ENCODE results near the gene TRPV2.

TRPV2 gene

DNA sequence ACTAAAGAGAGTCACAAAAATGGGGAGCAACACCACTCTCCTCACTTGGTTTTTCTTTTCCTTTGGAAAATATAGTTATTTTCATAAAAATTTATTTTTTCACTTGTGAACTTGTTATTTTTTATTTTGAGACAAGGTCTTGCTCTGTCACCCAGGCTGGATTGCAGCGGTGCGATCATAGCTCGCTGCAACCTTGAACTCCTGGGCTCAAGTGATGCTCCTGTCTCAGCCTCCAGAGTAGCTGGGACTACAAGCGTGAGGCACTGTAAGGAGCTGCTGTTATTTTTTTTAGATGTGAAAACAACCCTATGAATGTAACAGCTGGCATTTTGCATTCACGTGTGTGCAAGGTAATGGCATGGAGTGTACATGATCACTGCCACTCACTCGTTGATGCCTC is 51.7 kb downstream of the TRPV2 start:
- no peak overlapping the region for H3K27ac ChIP-seq (ENCODE audit: low read depth, low read length)
- H3K4me1 ChIP-seq (ENCODE audit: control insufficient read depth, insufficient read depth, low read length, unreplicated experiment) = peaks cover 9% of the 10 kb centered on the region
- H2AFZ ChIP-seq (ENCODE audit: low read length, unreplicated experiment) = no peak overlapping the region
- H3K4me3 ChIP-seq (ENCODE audit: low read depth, low read length) = no peak overlapping the region
- no peaks in the 10 kb centered on the region for H3K79me2 ChIP-seq (ENCODE audit: control insufficient read depth, insufficient read depth, low read length, unreplicated experiment)
- no peaks in the 10 kb centered on the region for H3K36me3 ChIP-seq (ENCODE audit: insufficient read depth, low read length)
- no peaks in the 10 kb centered on the region for H3K27me3 ChIP-seq (ENCODE audit: insufficient read depth, low read length)

DNA sequence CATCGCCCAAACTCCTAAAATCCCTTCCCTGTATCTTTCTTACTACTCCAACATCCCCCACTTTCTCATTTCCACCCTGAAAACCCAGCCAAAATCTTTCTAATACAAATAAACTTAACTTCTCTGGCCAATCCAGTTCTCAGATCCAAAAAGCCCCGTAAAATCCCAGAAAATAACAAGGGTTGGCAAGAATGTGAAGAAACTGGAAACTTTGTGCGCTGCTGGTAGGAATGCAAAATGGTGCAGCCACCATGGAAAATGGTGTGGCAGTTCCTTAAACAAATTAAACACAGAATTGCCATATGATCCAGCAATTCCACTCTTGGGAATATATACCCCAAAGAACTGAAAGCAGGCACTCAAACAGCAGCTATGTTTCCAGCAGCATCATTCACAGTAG is 52.5 kb downstream of the TRPV2 start:
- Histone ChIP-seq H3K4me1 (ENCODE audit: control insufficient read depth, insufficient read depth, low read length, unreplicated experiment) (peaks cover 9% of the 10 kb centered on the region), H3K27ac (ENCODE audit: low read depth, low read length) (no peak overlapping the region), H3K79me2 (ENCODE audit: control insufficient read depth, insufficient read depth, low read length, unreplicated experiment) (no peaks in the 10 kb centered on the region), H2AFZ (ENCODE audit: low read length, unreplicated experiment) (no peak overlapping the region), H3K4me3 (ENCODE audit: low read depth, low read length) (no peak overlapping the region), H3K36me3 (ENCODE audit: insufficient read depth, low read length) (no peaks in the 10 kb centered on the region), H3K27me3 (ENCODE audit: insufficient read depth, low read length) (no peaks in the 10 kb centered on the region)

- Histone ChIP-seq H3K27ac (ENCODE audit: low read depth, low read length) (no peak overlapping the region), H3K79me2 (ENCODE audit: control insufficient read depth, insufficient read depth, low read length, unreplicated experiment) (no peaks in the 10 kb centered on the region), H3K36me3 (ENCODE audit: insufficient read depth, low read length) (no peaks in the 10 kb centered on the region), H3K27me3 (ENCODE audit: insufficient read depth, low read length) (no peaks in the 10 kb centered on the region), H3K4me3 (ENCODE audit: low read depth, low read length) (no peak overlapping the region), H2AFZ (ENCODE audit: low read length, unreplicated experiment) (no peak overlapping the region), H3K4me1 (ENCODE audit: control insufficient read depth, insufficient read depth, low read length, unreplicated experiment) (peaks cover 9% of the 10 kb centered on the region)
These were observed 53.1 kb downstream of the TRPV2 start for GRCh38 chr17:16468428-16468992.

GRCh38 chr17:16470265-16470664 is 54.9 kb downstream of the TRPV2 start:
- peaks cover 9% of the 10 kb centered on the region for H3K4me1 ChIP-seq (ENCODE audit: control insufficient read depth, insufficient read depth, low read length, unreplicated experiment)
- no peaks in the 10 kb centered on the region for H3K79me2 ChIP-seq (ENCODE audit: control insufficient read depth, insufficient read depth, low read length, unreplicated experiment)
- H3K4me3 ChIP-seq (ENCODE audit: low read depth, low read length) = no peak overlapping the region
- no peak overlapping the region for H3K27ac ChIP-seq (ENCODE audit: low read depth, low read length)
- no peaks in the 10 kb centered on the region for H3K36me3 ChIP-seq (ENCODE audit: insufficient read depth, low read length)
- no peaks in the 10 kb centered on the region for H3K27me3 ChIP-seq (ENCODE audit: insufficient read depth, low read length)
- no peak overlapping the region for H2AFZ ChIP-seq (ENCODE audit: low read length, unreplicated experiment)

DNA sequence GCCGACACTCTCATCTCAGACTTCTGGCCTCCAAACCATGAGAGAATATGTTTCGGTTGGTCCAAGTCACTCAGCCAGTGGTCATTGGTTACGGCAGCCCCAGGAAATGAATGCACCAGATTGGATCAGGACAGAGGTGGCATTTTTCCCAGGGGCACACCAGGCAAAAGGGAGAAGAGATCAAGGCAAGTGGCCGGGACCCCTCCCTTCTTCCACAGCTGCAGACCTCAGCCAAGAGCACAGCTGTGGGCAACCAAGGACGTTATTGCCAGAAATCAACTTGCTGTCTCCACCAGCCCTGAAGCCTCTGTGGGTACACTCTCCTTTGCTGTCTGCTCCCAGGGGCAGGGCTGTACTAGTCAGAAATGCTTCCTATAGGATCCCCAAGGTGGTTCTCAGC is 55.9 kb downstream of the TRPV2 start:
- Histone ChIP-seq H3K79me2 (ENCODE audit: control insufficient read depth, insufficient read depth, low read length, unreplicated experiment) (no peaks in the 10 kb centered on the region), H3K4me3 (ENCODE audit: low read depth, low read length) (no peak overlapping the region), H3K27me3 (ENCODE audit: insufficient read depth, low read length) (no peaks in the 10 kb centered on the region), H2AFZ (ENCODE audit: low read length, unreplicated experiment) (no peak overlapping the region), H3K36me3 (ENCODE audit: insufficient read depth, low read length) (no peaks in the 10 kb centered on the region), H3K27ac (ENCODE audit: low read depth, low read length) (no peak overlapping the region), H3K4me1 (ENCODE audit: control insufficient read depth, insufficient read depth, low read length, unreplicated experiment) (no peaks in the 10 kb centered on the region)

GRCh38 chr17:16472539-16472938 is 57.2 kb downstream of the TRPV2 start:
- Histone ChIP-seq H3K4me1 (ENCODE audit: control insufficient read depth, insufficient read depth, low read length, unreplicated experiment) (peaks cover 7% of the 10 kb centered on the region), H3K27ac (ENCODE audit: low read depth, low read length) (no peak overlapping the region), H2AFZ (ENCODE audit: low read length, unreplicated experiment) (no peak overlapping the region), H3K27me3 (ENCODE audit: insufficient read depth, low read length) (no peaks in the 10 kb centered on the region), H3K36me3 (ENCODE audit: insufficient read depth, low read length) (no peaks in the 10 kb centered on the region), H3K4me3 (ENCODE audit: low read depth, low read length) (no peak overlapping the region), H3K79me2 (ENCODE audit: control insufficient read depth, insufficient read depth, low read length, unreplicated experiment) (no peaks in the 10 kb centered on the region)

GRCh38 chr17:16473044-16474011 is 58.0 kb downstream of the TRPV2 start:
- H3K4me1 ChIP-seq (ENCODE audit: control insufficient read depth, insufficient read depth, low read length, unreplicated experiment) = peaks cover 11% of the 10 kb centered on the region
- no peaks in the 10 kb centered on the region for H3K36me3 ChIP-seq (ENCODE audit: insufficient read depth, low read length)
- no peak overlapping the region for H3K27ac ChIP-seq (ENCODE audit: low read depth, low read length)
- no peaks in the 10 kb centered on the region for H3K27me3 ChIP-seq (ENCODE audit: insufficient read depth, low read length)
- no peaks in the 10 kb centered on the region for H3K79me2 ChIP-seq (ENCODE audit: control insufficient read depth, insufficient read depth, low read length, unreplicated experiment)
- H3K4me3 ChIP-seq (ENCODE audit: low read depth, low read length) = no peak overlapping the region
- no peak overlapping the region for H2AFZ ChIP-seq (ENCODE audit: low read length, unreplicated experiment)

GRCh38 chr17:16474012-16474725 is 58.8 kb downstream of the TRPV2 start:
- Histone ChIP-seq H3K27me3 (ENCODE audit: insufficient read depth, low read length) (no peaks in the 10 kb centered on the region), H3K79me2 (ENCODE audit: control insufficient read depth, insufficient read depth, low read length, unreplicated experiment) (no peaks in the 10 kb centered on the region), H3K36me3 (ENCODE audit: insufficient read depth, low read length) (no peaks in the 10 kb centered on the region), H3K4me1 (ENCODE audit: control insufficient read depth, insufficient read depth, low read length, unreplicated experiment) (peaks cover 11% of the 10 kb centered on the region), H2AFZ (ENCODE audit: low read length, unreplicated experiment) (no peak overlapping the region), H3K27ac (ENCODE audit: low read depth, low read length) (no peak overlapping the region), H3K4me3 (ENCODE audit: low read depth, low read length) (no peak overlapping the region)

DNA sequence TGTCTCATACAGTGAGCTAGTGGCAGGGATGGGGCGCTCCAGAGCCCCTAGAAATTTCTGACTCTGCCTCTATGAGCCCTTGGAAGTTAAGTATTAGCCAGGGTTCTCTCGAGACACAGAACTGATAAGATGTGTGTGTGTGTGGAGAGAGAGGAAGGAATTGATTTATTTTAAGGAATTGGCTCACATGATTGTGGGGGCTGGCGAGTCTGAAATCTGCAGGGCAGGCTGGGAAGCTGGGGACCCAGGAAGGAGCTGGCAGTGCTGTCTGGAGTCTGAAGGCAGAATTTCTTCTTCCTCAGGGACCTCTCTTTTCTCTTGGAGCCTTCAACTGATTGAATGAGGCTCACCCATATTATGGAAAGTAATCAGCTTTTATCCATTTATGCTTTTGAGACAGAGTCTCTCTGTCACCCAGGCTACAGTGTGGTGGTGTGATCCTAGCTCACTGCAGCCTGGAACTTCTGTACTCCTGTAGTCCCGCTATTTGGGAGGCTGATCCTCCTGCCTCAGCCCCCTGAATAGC is 59.9 kb downstream of the TRPV2 start:
- no peaks in the 10 kb centered on the region for H3K27me3 ChIP-seq (ENCODE audit: insufficient read depth, low read length)
- H3K79me2 ChIP-seq (ENCODE audit: control insufficient read depth, insufficient read depth, low read length, unreplicated experiment) = no peaks in the 10 kb centered on the region
- H3K4me1 ChIP-seq (ENCODE audit: control insufficient read depth, insufficient read depth, low read length, unreplicated experiment) = peaks cover 11% of the 10 kb centered on the region
- H3K4me3 ChIP-seq (ENCODE audit: low read depth, low read length) = no peak overlapping the region
- H3K27ac ChIP-seq (ENCODE audit: low read depth, low read length) = no peak overlapping the region
- H2AFZ ChIP-seq (ENCODE audit: low read length, unreplicated experiment) = no peak overlapping the region
- no peaks in the 10 kb centered on the region for H3K36me3 ChIP-seq (ENCODE audit: insufficient read depth, low read length)

- Histone ChIP-seq H3K27ac (ENCODE audit: low read depth, low read length) (peak overlapping the region; percentile 42; the same call in 1 of the 2 replicates), H3K36me3 (ENCODE audit: insufficient read depth, low read length) (no peaks in the 10 kb centered on the region), H3K4me1 (ENCODE audit: control insufficient read depth, insufficient read depth, low read length, unreplicated experiment) (peaks cover 11% of the 10 kb centered on the region), H3K79me2 (ENCODE audit: control insufficient read depth, insufficient read depth, low read length, unreplicated experiment) (no peaks in the 10 kb centered on the region), H2AFZ (ENCODE audit: low read length, unreplicated experiment) (no peak overlapping the region), H3K27me3 (ENCODE audit: insufficient read depth, low read length) (no peaks in the 10 kb centered on the region), H3K4me3 (ENCODE audit: low read depth, low read length) (no peak overlapping the region)
These were observed 61.9 kb downstream of the TRPV2 start for GRCh38 chr17:16477255-16477654.

All from ACC112 (cell line).